SJSA1 (cell line): Measurements from ENCODE around the gene HTATSF1. TPM values are rescaled to one million over a fixed set of nuclear protein-coding genes. Genes with fewer than 3 reads are reported as not detected.

ENCODE experiments used
- DNase-seq, 2 experiments: peaks; one replicate each; pipeline ENCODE4 v3.0.0-alpha.2; 2015 to 2020; ENCODE audit warnings: low spot score in 2 of 2, low read depth in 1 of 2
- H3K27ac ChIP-seq: fragments of 250-450 bp; sonication (Bioruptor Pico); 2 replicates; pipeline ENCODE4 v1.5.1; 2020; ENCODE audit warnings: mild to moderate bottlenecking, moderate library complexity
- H3K27me3 ChIP-seq: fragments of 250-450 bp; sonication (Bioruptor Pico); replicated peaks from 2 replicates; pipeline ENCODE4 v1.5.1; 2020; ENCODE audit warnings: mild to moderate bottlenecking, moderate library complexity
- H3K36me3 ChIP-seq: fragments of 250-450 bp; sonication (Bioruptor Pico); 2 replicates; pipeline ENCODE4 v1.5.1; 2020; ENCODE audit warnings: mild to moderate bottlenecking
- H3K4me1 ChIP-seq: fragments of 250-450 bp; sonication (Bioruptor Pico); replicated peaks from 2 replicates; pipeline ENCODE4 v1.6.1; 2021; ENCODE audit warnings: mild to moderate bottlenecking
- H3K4me3 ChIP-seq: fragments of 250-450 bp; sonication (Bioruptor Pico); 2 replicates; pipeline ENCODE4 v1.5.1; 2020; ENCODE audit warnings: mild to moderate bottlenecking
- H3K9me3 ChIP-seq: fragments of 250-450 bp; sonication (Bioruptor Pico); replicated peaks from 2 replicates; pipeline ENCODE4 v1.5.1; 2020; ENCODE audit warnings: mild to moderate bottlenecking
- total RNA-seq: library from RNA; depleted of rRNA; stranded (reverse); fragments of >200 nt; shearing (Covaris generic); gene quantifications from 2 replicates; pipeline ENCODE4 v1.2.3, GENCODE V29; 2014; rRNA removed

Gene HTATSF1, protein sequence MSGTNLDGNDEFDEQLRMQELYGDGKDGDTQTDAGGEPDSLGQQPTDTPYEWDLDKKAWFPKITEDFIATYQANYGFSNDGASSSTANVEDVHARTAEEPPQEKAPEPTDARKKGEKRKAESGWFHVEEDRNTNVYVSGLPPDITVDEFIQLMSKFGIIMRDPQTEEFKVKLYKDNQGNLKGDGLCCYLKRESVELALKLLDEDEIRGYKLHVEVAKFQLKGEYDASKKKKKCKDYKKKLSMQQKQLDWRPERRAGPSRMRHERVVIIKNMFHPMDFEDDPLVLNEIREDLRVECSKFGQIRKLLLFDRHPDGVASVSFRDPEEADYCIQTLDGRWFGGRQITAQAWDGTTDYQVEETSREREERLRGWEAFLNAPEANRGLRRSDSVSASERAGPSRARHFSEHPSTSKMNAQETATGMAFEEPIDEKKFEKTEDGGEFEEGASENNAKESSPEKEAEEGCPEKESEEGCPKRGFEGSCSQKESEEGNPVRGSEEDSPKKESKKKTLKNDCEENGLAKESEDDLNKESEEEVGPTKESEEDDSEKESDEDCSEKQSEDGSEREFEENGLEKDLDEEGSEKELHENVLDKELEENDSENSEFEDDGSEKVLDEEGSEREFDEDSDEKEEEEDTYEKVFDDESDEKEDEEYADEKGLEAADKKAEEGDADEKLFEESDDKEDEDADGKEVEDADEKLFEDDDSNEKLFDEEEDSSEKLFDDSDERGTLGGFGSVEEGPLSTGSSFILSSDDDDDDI
- 88.3 and 90.4 TPM in 2 replicates for total RNA-seq

DNA sequence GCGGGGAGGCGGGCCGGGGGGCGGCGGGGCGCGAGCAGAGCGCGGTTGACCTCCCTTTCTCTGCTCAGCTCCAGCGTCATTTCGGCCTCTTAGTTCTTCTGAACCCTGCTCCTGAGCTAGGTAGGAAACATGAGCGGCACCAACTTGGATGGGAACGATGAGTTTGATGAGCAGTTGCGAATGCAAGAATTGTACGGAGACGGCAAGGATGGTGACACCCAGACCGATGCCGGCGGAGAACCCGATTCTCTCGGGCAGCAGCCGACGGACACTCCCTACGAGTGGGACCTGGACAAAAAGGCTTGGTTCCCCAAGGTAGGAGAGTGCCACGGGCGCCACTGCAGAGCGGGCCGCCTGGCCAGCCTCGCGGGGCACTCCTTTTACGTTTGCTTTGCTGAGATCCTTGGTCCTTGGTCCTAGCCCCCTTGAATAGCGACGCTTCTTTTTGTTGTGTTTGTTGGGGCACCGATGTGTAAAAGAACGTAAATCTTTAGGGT, at the start of gene HTATSF1:
TSS of gene HTATSF1 (plus strand) at position 37 of the 497 bp plus-strand sequence. CDS start at position 130, 93 bp downstream.
- H3K4me1 ChIP-seq: no peaks in the 10 kb centered on the region
- H3K36me3 ChIP-seq: peaks cover 6% of the 10 kb centered on the region; the same call in 1 of the 2 replicates
- H3K9me3 ChIP-seq: no peaks in the 10 kb centered on the region
- H3K27ac ChIP-seq: peak within 1 kb of the TSS; percentile 97
- H3K27me3 ChIP-seq: no peaks in the 10 kb centered on the region
- peak within 1 kb of the TSS; percentile 85 for H3K4me3 ChIP-seq
- DNase-seq: peak in 1 of 2 experiments; percentile 23

DNA sequence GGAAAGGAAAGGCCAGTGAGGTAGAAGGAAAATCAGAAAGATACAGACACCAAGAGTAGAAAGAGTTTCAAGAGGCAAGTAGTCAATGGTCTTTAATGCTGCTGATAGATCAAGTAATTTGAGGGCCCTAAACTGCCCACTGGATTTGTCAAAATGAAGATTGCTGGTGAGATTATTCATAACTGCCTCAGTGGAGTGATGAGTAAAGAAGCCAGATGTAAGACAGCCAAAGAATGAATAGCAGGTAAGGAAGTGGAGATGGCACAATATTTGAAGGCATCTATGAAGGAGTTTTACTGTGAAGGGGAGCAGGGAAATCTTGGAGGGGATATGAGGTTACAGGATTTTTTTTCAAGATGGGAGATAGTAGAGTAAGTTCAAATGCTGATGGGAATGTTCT, 49.4 kb upstream of the HTATSF1 start:
- DNase-seq: no peak
- Histone ChIP-seq H3K9me3 (no peaks in the 10 kb centered on the region), H3K4me1 (no peaks in the 10 kb centered on the region), H3K36me3 (no peaks in the 10 kb centered on the region), H3K4me3 (no peak overlapping the region), H3K27ac (no peak overlapping the region), H3K27me3 (no peaks in the 10 kb centered on the region)

DNA sequence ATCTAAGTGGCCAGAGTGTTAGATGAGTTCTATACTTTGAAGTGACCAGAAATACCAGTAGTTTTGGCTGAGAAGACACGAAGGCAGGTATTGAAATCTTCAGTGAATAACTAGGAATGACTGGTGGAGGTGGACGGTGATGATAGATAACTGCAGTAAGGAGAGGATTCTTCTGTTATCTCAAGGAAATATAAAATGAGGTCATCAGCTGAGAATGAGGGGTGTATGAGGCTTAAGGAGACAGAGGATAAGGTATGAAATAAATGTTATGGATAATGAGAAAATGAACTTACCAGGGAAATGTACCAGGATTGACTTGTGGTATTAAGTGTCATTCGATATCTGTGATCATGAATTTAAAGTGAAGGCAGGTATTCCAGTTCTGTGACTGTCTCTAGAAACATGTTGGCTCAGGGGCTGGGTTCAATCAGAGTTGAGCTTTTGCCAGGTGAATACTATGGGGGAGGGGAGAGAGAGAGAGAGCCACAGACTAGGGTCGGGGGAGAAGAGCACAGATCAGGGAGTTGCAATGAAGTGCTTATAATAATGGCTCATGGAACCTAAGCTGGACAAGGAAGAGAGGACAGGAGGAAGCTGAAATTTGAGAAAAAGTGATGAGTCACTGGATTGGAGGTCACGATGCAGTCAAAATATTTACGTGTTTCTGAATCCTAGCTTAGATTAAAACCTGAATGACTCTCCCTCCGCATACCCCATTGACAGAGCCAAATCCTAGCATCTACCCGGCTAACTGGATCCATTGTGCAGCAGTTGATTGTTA, 47.2 kb upstream of the HTATSF1 start:
- DNase-seq: no peak
- Histone ChIP-seq H3K4me3 (no peak overlapping the region), H3K4me1 (no peaks in the 10 kb centered on the region), H3K36me3 (no peaks in the 10 kb centered on the region), H3K9me3 (no peaks in the 10 kb centered on the region), H3K27me3 (no peaks in the 10 kb centered on the region), H3K27ac (no peak overlapping the region)

DNA sequence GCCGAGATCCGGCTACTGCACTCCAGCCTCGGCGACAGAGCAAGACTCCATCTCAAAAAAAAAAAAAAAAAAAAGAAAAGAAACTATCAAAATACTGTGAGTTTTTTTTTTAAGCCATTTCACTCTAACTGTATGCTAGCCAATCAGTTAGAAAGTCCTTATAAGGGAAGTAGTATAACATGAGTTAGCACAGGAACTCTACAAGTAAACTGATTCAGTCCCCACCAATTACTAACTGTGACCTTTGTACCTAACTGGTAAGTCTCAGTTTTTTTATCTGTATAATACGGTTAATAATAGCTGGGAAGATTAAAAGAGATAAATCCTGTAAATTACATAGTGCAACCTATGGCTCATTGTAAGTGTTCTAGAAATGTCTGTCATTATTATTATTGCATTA, 44.8 kb upstream of the HTATSF1 start:
- H3K27ac ChIP-seq: no peak overlapping the region
- H3K4me1 ChIP-seq: no peaks in the 10 kb centered on the region
- no peaks in the 10 kb centered on the region for H3K9me3 ChIP-seq
- H3K27me3 ChIP-seq: no peaks in the 10 kb centered on the region
- H3K4me3 ChIP-seq: no peak overlapping the region
- no peaks in the 10 kb centered on the region for H3K36me3 ChIP-seq
- no peak for DNase-seq

DNA sequence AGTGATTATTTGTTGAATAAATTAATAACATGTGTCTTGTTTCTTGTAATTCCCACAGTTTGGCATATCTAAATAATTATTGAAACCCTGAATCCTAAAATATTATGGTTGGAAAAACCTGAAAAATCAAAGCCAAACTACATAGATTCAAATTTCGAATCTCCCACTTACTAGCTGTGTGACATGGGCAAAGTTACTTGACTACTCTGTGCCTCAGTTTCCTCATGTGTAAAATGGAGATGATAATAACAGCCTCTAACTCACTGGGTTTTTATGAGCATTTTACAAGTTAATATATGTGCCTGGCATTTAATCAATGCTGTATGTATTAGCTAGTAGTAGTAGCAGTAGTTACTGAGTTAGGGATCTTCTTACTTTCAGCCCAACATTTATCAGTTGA, 44.3 kb upstream of the HTATSF1 start:
- H3K4me1 ChIP-seq: no peaks in the 10 kb centered on the region
- no peaks in the 10 kb centered on the region for H3K27me3 ChIP-seq
- no peaks in the 10 kb centered on the region for H3K36me3 ChIP-seq
- no peak overlapping the region for H3K27ac ChIP-seq
- no peak for DNase-seq
- H3K9me3 ChIP-seq: no peaks in the 10 kb centered on the region
- H3K4me3 ChIP-seq: no peak overlapping the region

DNA sequence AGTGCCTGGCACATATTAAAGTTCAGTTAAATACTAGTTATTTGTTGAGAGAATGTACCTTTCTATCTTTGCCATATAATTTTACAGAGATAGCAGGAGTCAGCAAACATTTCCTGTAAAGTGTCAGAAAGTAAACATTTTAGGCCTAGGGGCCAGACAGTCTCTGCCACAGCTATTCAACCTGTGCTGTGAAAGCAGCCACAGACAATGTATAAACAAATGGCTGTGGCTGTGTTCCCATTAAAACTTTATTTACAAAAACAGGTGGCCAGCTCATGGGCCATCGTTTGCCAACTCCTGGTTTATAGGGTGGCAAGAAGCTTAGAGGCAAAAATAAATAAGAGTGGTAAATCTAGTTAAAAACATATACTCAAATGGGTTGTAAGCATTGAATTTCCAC, 43.6 kb upstream of the HTATSF1 start:
- H3K9me3 ChIP-seq: no peaks in the 10 kb centered on the region
- H3K36me3 ChIP-seq: no peaks in the 10 kb centered on the region
- no peaks in the 10 kb centered on the region for H3K27me3 ChIP-seq
- H3K4me1 ChIP-seq: no peaks in the 10 kb centered on the region
- no peak for DNase-seq
- no peak overlapping the region for H3K27ac ChIP-seq
- no peak overlapping the region for H3K4me3 ChIP-seq

DNA sequence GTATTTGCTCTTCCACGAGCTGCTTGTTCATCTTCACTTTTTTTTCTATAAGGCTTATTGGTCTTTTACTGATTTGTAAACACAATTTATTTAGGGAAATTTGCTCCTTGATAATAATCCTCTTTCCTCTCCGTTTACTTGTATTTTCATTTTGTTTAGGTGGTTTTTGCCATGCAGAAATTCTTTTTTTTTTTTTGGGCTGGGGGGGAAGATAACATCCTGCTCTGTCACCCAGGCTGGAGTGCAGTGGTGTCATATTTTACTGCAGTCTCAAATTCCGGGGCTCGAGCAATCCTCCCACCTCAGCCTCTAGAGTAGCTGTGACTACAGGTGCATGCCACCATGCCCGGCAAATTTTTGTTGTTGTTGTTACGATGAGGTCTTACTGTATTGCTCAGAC, 41.3 kb upstream of the HTATSF1 start:
- no peaks in the 10 kb centered on the region for H3K27me3 ChIP-seq
- H3K36me3 ChIP-seq: no peaks in the 10 kb centered on the region
- no peak overlapping the region for H3K4me3 ChIP-seq
- no peaks in the 10 kb centered on the region for H3K4me1 ChIP-seq
- H3K9me3 ChIP-seq: no peaks in the 10 kb centered on the region
- no peak for DNase-seq
- H3K27ac ChIP-seq: no peak overlapping the region

DNA sequence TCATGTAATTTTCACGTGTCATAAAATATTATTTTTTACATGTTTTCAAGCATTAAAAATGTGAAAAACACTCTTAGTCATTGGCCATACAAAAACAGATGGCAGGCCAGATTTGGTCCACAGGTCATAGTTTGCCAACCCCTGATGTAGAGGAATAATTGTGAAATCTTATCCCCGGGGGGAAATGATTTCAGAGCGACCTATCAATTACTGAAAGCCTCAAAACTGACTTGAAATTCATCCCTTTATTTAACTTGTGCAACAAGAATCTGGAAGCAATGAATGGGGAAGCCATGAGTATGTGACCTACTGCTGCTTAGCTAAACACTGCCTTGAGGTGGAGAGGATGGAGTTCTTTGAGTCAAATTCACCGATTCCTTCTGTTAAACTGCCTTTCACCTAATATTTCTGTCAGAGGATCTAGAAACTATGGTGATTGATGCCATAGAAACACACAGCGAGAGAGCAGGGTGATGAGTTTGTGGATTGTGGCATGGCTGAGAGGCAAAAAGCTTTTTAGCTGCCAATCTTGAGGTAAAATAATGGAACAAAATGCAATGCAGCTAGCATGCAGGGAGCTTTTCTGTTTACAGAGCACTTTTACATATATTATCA, 40.0 kb upstream of the HTATSF1 start:
- no peaks in the 10 kb centered on the region for H3K36me3 ChIP-seq
- DNase-seq: no peak

DNA sequence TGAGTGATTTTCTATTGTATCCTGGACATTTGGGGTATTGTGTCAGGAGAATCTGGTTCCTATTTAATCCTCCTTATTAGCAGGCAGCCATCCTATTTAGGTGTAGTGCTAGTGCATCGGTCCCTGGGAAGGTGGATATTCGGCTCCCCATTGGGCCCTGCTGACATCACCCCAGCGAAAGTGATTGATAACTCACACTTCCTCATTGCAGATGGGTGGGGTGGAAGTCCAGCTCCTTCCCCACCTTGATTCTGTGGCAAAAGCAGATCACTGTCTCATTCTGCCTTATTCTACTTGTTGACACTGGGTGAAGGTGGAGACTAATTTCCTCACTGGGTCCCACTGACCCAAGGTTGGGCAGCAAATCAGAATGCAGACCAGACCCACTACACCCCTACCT, 32.8 kb upstream of the HTATSF1 start:
- Histone ChIP-seq H3K4me1 (no peaks in the 10 kb centered on the region), H3K36me3 (no peaks in the 10 kb centered on the region), H3K9me3 (no peaks in the 10 kb centered on the region), H3K27ac (no peak overlapping the region), H3K27me3 (no peaks in the 10 kb centered on the region), H3K4me3 (no peak overlapping the region)
- no peak for DNase-seq

More for the DNA sequence above, 40.0 kb upstream of the HTATSF1 start:
- Histone ChIP-seq H3K4me1 (no peaks in the 10 kb centered on the region), H3K4me3 (no peak overlapping the region), H3K27me3 (no peaks in the 10 kb centered on the region), H3K9me3 (no peaks in the 10 kb centered on the region), H3K27ac (no peak overlapping the region)

DNA sequence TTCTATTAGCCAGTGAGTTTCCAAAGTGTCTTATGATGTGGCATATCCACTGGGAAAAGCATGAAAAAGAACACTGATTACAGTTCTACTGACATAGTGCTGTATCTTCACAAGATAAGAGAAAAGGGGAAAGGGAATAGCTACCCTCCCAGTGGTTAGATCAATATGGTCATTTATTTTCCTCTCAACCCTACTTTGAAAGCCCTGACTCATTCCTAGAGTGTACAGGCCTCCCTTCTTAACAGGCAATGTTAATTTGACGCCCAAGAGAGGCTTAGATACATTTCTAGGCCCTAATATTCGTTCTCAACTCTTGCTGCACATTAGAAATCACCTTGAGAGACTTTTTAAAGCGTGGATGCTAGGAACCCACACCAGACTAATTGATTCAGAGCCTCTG, 30.1 kb upstream of the HTATSF1 start:
- Histone ChIP-seq H3K4me1 (no peaks in the 10 kb centered on the region), H3K9me3 (no peaks in the 10 kb centered on the region), H3K36me3 (no peaks in the 10 kb centered on the region), H3K4me3 (no peak overlapping the region), H3K27me3 (no peaks in the 10 kb centered on the region), H3K27ac (no peak overlapping the region)
- no peak for DNase-seq

DNA sequence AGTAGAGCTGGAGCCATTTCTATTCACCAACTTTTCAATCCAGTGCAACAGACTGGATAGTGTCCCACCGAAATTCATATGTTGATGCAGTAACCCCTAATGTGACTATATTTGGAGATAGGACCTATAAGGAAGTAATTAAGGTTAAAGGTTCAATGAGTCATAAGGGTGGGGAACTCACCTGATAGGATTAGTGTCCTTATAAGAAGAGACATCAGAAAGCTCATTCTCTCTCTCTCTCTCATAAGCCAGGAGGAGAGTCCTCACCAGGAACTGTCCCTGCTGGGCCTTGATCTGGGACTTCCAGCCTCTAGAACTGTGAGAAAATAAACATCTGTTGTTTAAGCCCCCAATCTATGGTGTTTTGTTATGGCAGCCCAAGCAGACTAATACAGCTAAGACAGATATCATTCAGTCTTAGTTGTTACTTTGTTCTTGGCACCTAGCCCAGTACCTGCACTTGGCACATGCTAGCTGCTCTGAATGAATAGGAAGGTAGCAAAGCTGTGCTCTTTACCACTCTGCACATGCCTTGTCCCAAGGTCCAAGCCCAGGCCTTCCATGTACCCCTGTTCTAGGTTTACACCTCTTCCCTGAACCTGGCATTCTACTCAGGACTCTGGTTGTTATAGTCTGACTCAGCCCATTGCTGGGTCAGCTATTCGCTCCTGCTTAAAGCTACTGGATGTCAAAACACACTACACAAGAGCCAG, 28.8 kb upstream of the HTATSF1 start:
- Histone ChIP-seq H3K27me3 (no peaks in the 10 kb centered on the region), H3K36me3 (no peaks in the 10 kb centered on the region), H3K9me3 (no peaks in the 10 kb centered on the region), H3K4me3 (no peak overlapping the region), H3K4me1 (no peaks in the 10 kb centered on the region), H3K27ac (no peak overlapping the region)
- no peak for DNase-seq

DNA sequence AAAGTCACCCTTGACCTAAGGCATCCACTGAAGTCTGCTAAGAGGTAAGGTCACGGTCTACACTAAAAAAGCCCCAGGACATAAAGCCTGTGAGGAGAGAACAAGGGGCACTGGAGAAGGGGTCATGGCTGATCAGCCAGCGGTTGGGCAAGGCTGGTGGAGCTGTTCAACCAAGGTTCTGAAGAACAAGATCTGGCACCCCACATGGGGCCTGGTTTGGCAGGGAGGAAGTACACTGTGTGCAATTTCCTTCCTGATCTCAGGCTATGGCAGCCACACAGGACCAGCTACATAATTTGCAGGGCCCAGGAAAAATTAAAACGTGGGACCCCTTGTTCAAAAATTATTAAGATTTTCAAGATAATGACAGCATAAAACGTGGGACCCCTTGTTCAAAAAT, 23.7 kb upstream of the HTATSF1 start:
- no peaks in the 10 kb centered on the region for H3K4me1 ChIP-seq
- H3K27ac ChIP-seq: no peak overlapping the region
- no peaks in the 10 kb centered on the region for H3K27me3 ChIP-seq
- DNase-seq: no peak
- H3K9me3 ChIP-seq: no peaks in the 10 kb centered on the region
- no peak overlapping the region for H3K4me3 ChIP-seq
- no peaks in the 10 kb centered on the region for H3K36me3 ChIP-seq

DNA sequence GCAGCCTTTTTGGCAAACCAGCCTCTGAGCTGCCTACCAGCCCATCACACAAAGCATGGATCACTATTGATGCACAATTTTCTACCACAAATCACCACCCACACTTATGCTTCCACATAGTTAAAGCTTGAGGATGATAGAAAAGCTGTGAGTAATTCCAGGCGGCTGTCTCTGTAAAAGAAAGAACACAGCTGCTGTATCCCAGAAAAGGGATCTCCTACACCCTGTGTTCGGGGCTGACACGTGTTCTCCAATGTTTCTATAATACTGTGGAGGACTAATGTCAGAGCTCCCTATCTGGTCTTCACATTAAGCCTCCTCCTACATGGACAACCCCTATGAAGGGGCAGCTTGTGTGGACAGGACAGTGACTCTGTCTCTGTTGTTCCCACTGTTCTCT, 22.2 kb upstream of the HTATSF1 start:
- no peaks in the 10 kb centered on the region for H3K9me3 ChIP-seq
- no peaks in the 10 kb centered on the region for H3K27me3 ChIP-seq
- H3K27ac ChIP-seq: no peak overlapping the region
- no peaks in the 10 kb centered on the region for H3K4me1 ChIP-seq
- no peak for DNase-seq
- no peaks in the 10 kb centered on the region for H3K36me3 ChIP-seq
- no peak overlapping the region for H3K4me3 ChIP-seq
